Endothelial cell of umbilical vein (primary cell): ENCODE measurements around the gene RASGRF1.

Experiments
- CTCF ChIP-seq, 2 donors: IDR thresholded peaks; 1 replicate in 1 of 2; 2 replicates in 1 of 2; pipeline ENCODE4 v1.5.1; 2011; ENCODE audit warnings: low read length in 2 of 2, mild to moderate bottlenecking in 2 of 2, moderate library complexity in 2 of 2, control low read depth in 1 of 2, inconsistent platforms in 1 of 2, low read depth in 1 of 2; ENCODE audit not compliant: insufficient read depth in 1 of 2; ENCODE audit errors: extremely low read depth in 1 of 2
- EZH2 ChIP-seq: IDR thresholded peaks from 2 replicates; pipeline ENCODE4 v1.6.1; 2012; ENCODE audit warnings: borderline replicate concordance, low read depth, mild to moderate bottlenecking, moderate library complexity, low read length, inconsistent platforms; ENCODE audit not compliant: severe bottlenecking
- MYC ChIP-seq: IDR thresholded peaks from one replicate; pipeline ENCODE4 v1.6.1; 2011; ENCODE audit warnings: mild to moderate bottlenecking, low read depth, low read length
- POLR2A ChIP-seq: IDR thresholded peaks from 2 replicates; pipeline ENCODE4 v1.6.1; 2012; ENCODE audit warnings: low read depth, mild to moderate bottlenecking, control low read depth, low read length
- POLR2AphosphoS5 ChIP-seq: IDR thresholded peaks from 2 replicates; pipeline ENCODE4 v1.6.1; 2012; ENCODE audit warnings: low read depth, mild to moderate bottlenecking, control low read depth, low read length, moderate library complexity; ENCODE audit not compliant: insufficient read depth
- TF ChIP-seq, protein P1 (sequence below): IDR thresholded peaks from 2 replicates; pipeline ENCODE4 v1.6.1; 2011; ENCODE audit not compliant: insufficient read depth, insufficient read length

GRCh38 chr15:79065706-79066376, 24.7 kb downstream of the RASGRF1 start:
- TF ChIP-seq CTCF (IDR thresholded peaks at IDR 0.05; ENCODE audit: extremely low read depth in 1 of 2, insufficient read depth in 1 of 2, low read depth in 1 of 2, low read length in 2 of 2) (no peak), EZH2 (no peak), POLR2A (no peak), POLR2AphosphoS5 (no peak), MYC (no peak)
- TF ChIP-seq, protein P1, sequence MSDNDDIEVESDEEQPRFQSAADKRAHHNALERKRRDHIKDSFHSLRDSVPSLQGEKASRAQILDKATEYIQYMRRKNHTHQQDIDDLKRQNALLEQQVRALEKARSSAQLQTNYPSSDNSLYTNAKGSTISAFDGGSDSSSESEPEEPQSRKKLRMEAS: no peak
